B cell (primary cell): ENCODE measurements around the gene UBQLN4.

Source experiments
- EZH2 ChIP-seq: IDR thresholded peaks from 2 replicates; pipeline ENCODE4 v1.6.1; 2012; ENCODE audit warnings: borderline replicate concordance, low read depth, mild to moderate bottlenecking, moderate library complexity, low read length; ENCODE audit not compliant: insufficient read depth, poor library complexity, severe bottlenecking
- TF ChIP-seq, protein P1 (sequence below): fragments of 200-600 bp; IDR thresholded peaks from one replicate; pipeline ENCODE4 v1.8.0; 2022; ENCODE audit warnings: antibody characterized with exemption, mild to moderate bottlenecking

DNA sequence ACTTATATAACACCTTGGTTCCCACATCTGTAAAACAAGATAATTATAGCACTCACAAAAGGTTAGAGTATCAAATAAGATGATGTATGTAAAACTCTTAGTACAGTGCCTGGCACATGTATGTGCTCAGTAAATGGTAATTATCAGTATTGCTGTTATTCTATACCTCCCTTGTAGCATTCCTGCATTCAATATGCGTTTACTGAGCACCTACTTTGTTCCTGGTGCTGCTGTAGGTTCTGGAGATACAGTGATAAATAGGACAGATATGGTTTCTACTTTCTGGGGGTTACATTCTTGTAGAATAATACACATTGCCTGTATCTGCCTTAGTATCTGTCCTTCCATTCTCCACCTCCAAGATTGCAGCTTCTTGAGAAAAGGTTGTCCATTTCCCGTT lies 31.6 kb downstream of the UBQLN4 start:
- TF ChIP-seq, protein P1, sequence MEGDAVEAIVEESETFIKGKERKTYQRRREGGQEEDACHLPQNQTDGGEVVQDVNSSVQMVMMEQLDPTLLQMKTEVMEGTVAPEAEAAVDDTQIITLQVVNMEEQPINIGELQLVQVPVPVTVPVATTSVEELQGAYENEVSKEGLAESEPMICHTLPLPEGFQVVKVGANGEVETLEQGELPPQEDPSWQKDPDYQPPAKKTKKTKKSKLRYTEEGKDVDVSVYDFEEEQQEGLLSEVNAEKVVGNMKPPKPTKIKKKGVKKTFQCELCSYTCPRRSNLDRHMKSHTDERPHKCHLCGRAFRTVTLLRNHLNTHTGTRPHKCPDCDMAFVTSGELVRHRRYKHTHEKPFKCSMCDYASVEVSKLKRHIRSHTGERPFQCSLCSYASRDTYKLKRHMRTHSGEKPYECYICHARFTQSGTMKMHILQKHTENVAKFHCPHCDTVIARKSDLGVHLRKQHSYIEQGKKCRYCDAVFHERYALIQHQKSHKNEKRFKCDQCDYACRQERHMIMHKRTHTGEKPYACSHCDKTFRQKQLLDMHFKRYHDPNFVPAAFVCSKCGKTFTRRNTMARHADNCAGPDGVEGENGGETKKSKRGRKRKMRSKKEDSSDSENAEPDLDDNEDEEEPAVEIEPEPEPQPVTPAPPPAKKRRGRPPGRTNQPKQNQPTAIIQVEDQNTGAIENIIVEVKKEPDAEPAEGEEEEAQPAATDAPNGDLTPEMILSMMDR: no peak
- TF ChIP-seq EZH2: no peak
